ENCODE measurements around the gene BIRC2. TPM values are rescaled to one million over a fixed set of nuclear protein-coding genes. Genes with fewer than 3 reads are reported as not detected.

BIRC2 gene
- polyA plus RNA-seq, 2 of the 4 experiments (the other 2 are of a cell fraction) = 24.2 to 60.4 TPM

- H3K9me3 ChIP-seq = peaks cover 15% of the 10 kb centered on the region; the same call in 1 of the 3 replicates
- no peak for ATAC-seq
- DNase-seq (ENCODE audit: low read depth in 1 of 2, low spot score in 1 of 2) = peak in 1 of 2 experiments; percentile 28
- H3K4me1 ChIP-seq = no peaks in the 10 kb centered on the region
- H3K27ac ChIP-seq = no peak overlapping the region
- ChIA-PET CTCF (interaction anchor here (1.3 to 2.9 kb wide), 3 partner anchors 20 to 254 kb away, joined by 3 to 10 read pairs (median 6); no protein-coding TSS in a partner anchor), POLR2A (no interaction called here)
- WGBS (ENCODE audit: missing lambda C conversion rate) = 93% methylated on average over 3 of the region's 3 CpGs
- H3K4me3 ChIP-seq = no peak overlapping the region
- H3K4me2 ChIP-seq = no peak overlapping the region
- no peak for FAIRE-seq
- TF ChIP-seq SMC3 (IDR thresholded peaks at IDR 0.05) (no peak), RAD21 (conservative IDR thresholded peaks at IDR 0.05 in 1 of 2, IDR thresholded peaks at IDR 0.05 in 1 of 2) (no peak), RCOR1 (IDR thresholded peaks at IDR 0.05; ENCODE audit: low read depth, low read length) (no peak), ZFP36 (IDR thresholded peaks at IDR 0.05; ENCODE audit: borderline replicate concordance, partially characterized antibody) (no peak), MAZ (IDR thresholded peaks at IDR 0.05; ENCODE audit: borderline replicate concordance, low read depth, low read length) (no peak), ESRRA (IDR thresholded peaks at IDR 0.05; ENCODE audit: borderline replicate concordance, low read length) (no peak), CBX8 (IDR thresholded peaks at IDR 0.05) (no peak), POLR2A (IDR thresholded peaks at IDR 0.05; ENCODE audit: low read length) (no peak), POLR2AphosphoS2 (conservative IDR thresholded peaks at IDR 0.05; ENCODE audit: low read length) (no peak), RARB (CRISPR knock-in tag; IDR thresholded peaks at IDR 0.05) (no peak), TFCP2L1 (CRISPR knock-in tag; IDR thresholded peaks at IDR 0.05) (no peak), HMGXB4 (CRISPR knock-in tag; IDR thresholded peaks at IDR 0.05; ENCODE audit: borderline replicate concordance) (no peak), HOXB5 (CRISPR knock-in tag; IDR thresholded peaks at IDR 0.05) (no peak)
These were observed 12.4 kb downstream of the BIRC2 start for GRCh38 chr11:102359372-102359771.

GRCh38 chr11:102360681-102361080 is 13.7 kb downstream of the BIRC2 start:
- no peak for TF ChIP-seq ZC3H11A (IDR thresholded peaks at IDR 0.05)
- TF ChIP-seq CHD4 (IDR thresholded peaks at IDR 0.05; ENCODE audit: borderline replicate concordance) = no peak
- TF ChIP-seq GATA3 (IDR thresholded peaks at IDR 0.05; ENCODE audit: borderline replicate concordance) = no peak
- TF ChIP-seq MAFK (IDR thresholded peaks at IDR 0.05; ENCODE audit: partially characterized antibody) = no peak
- TF ChIP-seq SMC3 (IDR thresholded peaks at IDR 0.05) = no peak
- no peak for TF ChIP-seq CHD2 (IDR thresholded peaks at IDR 0.05; ENCODE audit: low read length, partially characterized antibody)
- no peak for TF ChIP-seq NFE2L2 (conservative IDR thresholded peaks at IDR 0.05; ENCODE audit: low read length)
- no peak for ATAC-seq
- CTCF ChIA-PET = interaction anchor here (2.1 to 2.9 kb wide), 2 partner anchors 30 to 252 kb away, joined by 10 to 12 read pairs; no protein-coding TSS in a partner anchor
- no peak for DNase-seq (ENCODE audit: low read depth in 1 of 2, low spot score in 1 of 2)
- POLR2A ChIA-PET = no interaction called here
- Histone ChIP-seq H3K4me2 (no peak overlapping the region), H3K27ac (no peak overlapping the region), H3K4me1 (no peaks in the 10 kb centered on the region), H3K4me3 (no peak overlapping the region), H3K9me3 (peaks cover 15% of the 10 kb centered on the region; the same call in 1 of the 3 replicates)
- WGBS (ENCODE audit: missing lambda C conversion rate) = 89% methylated on average over 3 of the region's 3 CpGs
- FAIRE-seq = no peak

GRCh38 chr11:102361086-102362031 is 14.3 kb downstream of the BIRC2 start:
- CTCF ChIA-PET = interaction anchor here (0.7 to 2.1 kb wide), 2 partner anchors 30 to 486 kb away, joined by 4 to 12 read pairs; no protein-coding TSS in a partner anchor
- H3K27ac ChIP-seq = no peak overlapping the region
- TF ChIP-seq ZNF302 (CRISPR knock-in tag; IDR thresholded peaks at IDR 0.05) (no peak), TP53 (CRISPR knock-in tag; IDR thresholded peaks at IDR 0.05) (no peak), RNF2 (IDR thresholded peaks at IDR 0.05; ENCODE audit: borderline replicate concordance, low read depth) (no peak), HDAC2 (IDR thresholded peaks at IDR 0.05) (no peak), ESRRA (IDR thresholded peaks at IDR 0.05; ENCODE audit: borderline replicate concordance, low read length) (no peak), JUNB (IDR thresholded peaks at IDR 0.05) (no peak), MAFK (IDR thresholded peaks at IDR 0.05; ENCODE audit: partially characterized antibody) (no peak), CEBPB (IDR thresholded peaks at IDR 0.05) (no peak)
- peaks cover 11% of the 10 kb centered on the region; the same call in 1 of the 3 replicates for H3K9me3 ChIP-seq
- no peak for DNase-seq (ENCODE audit: low read depth in 1 of 2, low spot score in 1 of 2)
- FAIRE-seq = no peak
- no peak; a peak in 1 of 6 replicates for ATAC-seq
- 75% methylated on average over 5 of the region's 5 CpGs for WGBS (ENCODE audit: missing lambda C conversion rate)
- H3K4me1 ChIP-seq = no peaks in the 10 kb centered on the region
- POLR2A ChIA-PET = no interaction called here
- H3K4me3 ChIP-seq = no peak overlapping the region
- H3K4me2 ChIP-seq = no peak overlapping the region

All from A549 (cell line).